IMR-90 (cell line): ENCODE measurements around the gene MSH5. TPM values are rescaled to one million over a fixed set of nuclear protein-coding genes. Genes with fewer than 3 reads are reported as not detected.

ENCODE experiments used
- ATAC-seq: fragments of 200-7000 bp; cut with Tn5 transposase; 2 replicates; pipeline ENCODE4 v1.9.1; 2020; ENCODE audit warnings: low read depth, mild to moderate bottlenecking, moderate library complexity
- BruUV-seq: library from RNA; stranded (reverse); fragments of 400-500 nt; replicated peaks from 2 replicates; lab custom pipeline; 2021; lab: Mats Ljungman, UMichigan
- CTCF ChIA-PET: fragments of 300-600 bp; formaldehyde crosslinking; extraction: SDS; loops from one replicate; lab custom pipeline; 2021; ENCODE audit warnings: antibody characterized with exemption; lab: Yijun Ruan, JAX
- POLR2A ChIA-PET: fragments of 300-600 bp; sonication (Branson Sonifier 250); formaldehyde crosslinking; loops from one replicate; lab custom pipeline; 2022; ENCODE audit warnings: antibody characterized with exemption; ENCODE audit not compliant: unreplicated experiment; lab: Charles Lee
- DNase-seq: peaks from one replicate; pipeline ENCODE4 v3.0.0; 2013
- H2AFZ ChIP-seq: replicated peaks from 2 replicates; pipeline ENCODE3; 2013; ENCODE audit warnings: low read length, mild to moderate bottlenecking; ENCODE audit not compliant: poor library complexity
- H2AK5ac ChIP-seq: 2 replicates; pipeline ENCODE4 v1.6.1; 2013; ENCODE audit warnings: low read depth, low read length, inconsistent platforms
- H2AK9ac ChIP-seq: replicated peaks from 2 replicates; pipeline ENCODE3; 2013; ENCODE audit warnings: mild to moderate bottlenecking, low read depth, low read length, moderate library complexity; ENCODE audit not compliant: poor library complexity
- H2BK120ac ChIP-seq: 2 replicates; pipeline ENCODE4 v1.6.1; 2013; ENCODE audit warnings: low read depth, low read length, inconsistent platforms
- H2BK15ac ChIP-seq: 3 replicates; pipeline ENCODE4 v1.6.1; 2013; ENCODE audit warnings: low read depth, low read length, inconsistent platforms
- H2BK20ac ChIP-seq: 2 replicates; pipeline ENCODE4 v1.6.1; 2013; ENCODE audit warnings: low read depth, mild to moderate bottlenecking, inconsistent platforms, low read length, moderate library complexity
- H2BK5ac ChIP-seq: 2 replicates; pipeline ENCODE4 v1.6.1; 2013; ENCODE audit warnings: mild to moderate bottlenecking, low read depth, low read length, inconsistent platforms; ENCODE audit not compliant: poor library complexity, severe bottlenecking
- H3K14ac ChIP-seq: replicated peaks from 2 replicates; pipeline ENCODE4 v1.6.1; 2013; ENCODE audit warnings: low read depth, low read length, inconsistent platforms
- H3K18ac ChIP-seq: 2 replicates; pipeline ENCODE4 v1.6.1; 2013; ENCODE audit warnings: low read depth, low read length, control low read depth
- H3K23ac ChIP-seq: 2 replicates; pipeline ENCODE4 v1.6.1; 2013; ENCODE audit warnings: low read depth, low read length, inconsistent platforms
- H3K27ac ChIP-seq: 2 replicates; pipeline ENCODE4 v1.5.1; 2013; ENCODE audit warnings: mild to moderate bottlenecking, control low read depth, low read length; ENCODE audit not compliant: insufficient read depth
- H3K27me3 ChIP-seq: 2 replicates; pipeline ENCODE4 v1.6.1; 2013; ENCODE audit warnings: low read length; ENCODE audit not compliant: control insufficient read depth, insufficient read depth
- H3K36me3 ChIP-seq: 2 replicates; pipeline ENCODE4 v1.6.1; 2013; ENCODE audit warnings: low read length, mixed read lengths; ENCODE audit not compliant: control insufficient read depth, insufficient read depth
- H3K4ac ChIP-seq: 2 replicates; pipeline ENCODE4 v1.6.1; 2013; ENCODE audit warnings: low read depth, low read length, inconsistent platforms
- H3K4me1 ChIP-seq: 2 replicates; pipeline ENCODE4 v1.6.1; 2013; ENCODE audit warnings: low read length, mixed read lengths; ENCODE audit not compliant: control insufficient read depth, insufficient read depth
- H3K4me2 ChIP-seq: 2 replicates; pipeline ENCODE4 v1.6.1; 2013; ENCODE audit warnings: low read depth, mild to moderate bottlenecking, control low read depth, low read length, moderate library complexity
- H3K4me3 ChIP-seq: 2 replicates; pipeline ENCODE4 v1.5.1; 2013; ENCODE audit warnings: low read depth, mild to moderate bottlenecking, control low read depth, low read length, moderate library complexity; ENCODE audit not compliant: insufficient read depth
- H3K56ac ChIP-seq: 2 replicates; pipeline ENCODE4 v1.6.1; 2013; ENCODE audit warnings: low read length, inconsistent platforms; ENCODE audit not compliant: insufficient read depth; ENCODE audit errors: extremely low read depth
- H3K79me1 ChIP-seq, 2 experiments: 2 replicates each; pipeline ENCODE4 v1.6.1; 2013; ENCODE audit warnings: low read length in 2 of 2, inconsistent platforms in 1 of 2, low read depth in 1 of 2
- H3K9ac ChIP-seq: 2 replicates; pipeline ENCODE4 v1.6.1; 2013; ENCODE audit warnings: low read depth, low read length, control low read depth
- H3K9me1 ChIP-seq: 2 replicates; pipeline ENCODE4 v1.6.1; 2013; ENCODE audit warnings: low read length, inconsistent platforms; ENCODE audit not compliant: insufficient read depth
- H3K9me3 ChIP-seq: 2 replicates; pipeline ENCODE4 v1.6.1; 2013; ENCODE audit warnings: low read length; ENCODE audit not compliant: control insufficient read depth, insufficient read depth
- H4K20me1 ChIP-seq: 2 replicates; pipeline ENCODE4 v1.6.1; 2013; ENCODE audit warnings: low read length, inconsistent platforms; ENCODE audit not compliant: insufficient read depth
- H4K5ac ChIP-seq: 2 replicates; pipeline ENCODE4 v1.6.1; 2013; ENCODE audit warnings: mild to moderate bottlenecking, low read depth, low read length, control low read depth
- H4K8ac ChIP-seq, 2 experiments: 2 replicates each; pipeline ENCODE4 v1.6.1; 2013; ENCODE audit warnings: low read depth in 2 of 2, low read length in 2 of 2, control low read depth in 1 of 2, inconsistent platforms in 1 of 2
- H4K91ac ChIP-seq: 2 replicates; pipeline ENCODE4 v1.6.1; 2013; ENCODE audit warnings: low read depth, low read length, inconsistent platforms; ENCODE audit not compliant: insufficient read depth
- BHLHE40 ChIP-seq: fragments of 150-350 bp; IDR thresholded peaks from 2 replicates; pipeline ENCODE4 v1.6.1; 2016; ENCODE audit warnings: mild to moderate bottlenecking, low read depth, low read length
- CEBPB ChIP-seq: IDR thresholded peaks from 2 replicates; pipeline ENCODE4 v1.6.1; 2012; ENCODE audit warnings: low read depth, low read length, improper control_type of control experiment
- FOS ChIP-seq: fragments of 150-350 bp; IDR thresholded peaks from 2 replicates; pipeline ENCODE4 v1.6.1; 2016; ENCODE audit warnings: low read depth, low read length
- MXI1 ChIP-seq: IDR thresholded peaks from 2 replicates; pipeline ENCODE4 v1.6.1; 2012; ENCODE audit warnings: low read depth, mild to moderate bottlenecking, low read length, moderate library complexity, borderline replicate concordance
- WGBS, 2 experiments: methylation state at CpG; one replicate each; pipeline versions ENCODE4 v1.1.5 to v1.1.7; 2013; ENCODE audit warnings: missing lambda C conversion rate in 2 of 2; ENCODE audit not compliant: insufficient read length in 1 of 2; ENCODE audit errors: extremely low coverage in 2 of 2; 5-methylcytosine and 5-hydroxymethylcytosine counted together
- dilution Hi-C: fragments of 300-500 bp; cut with HindIII; formaldehyde crosslinking; loops from one replicate; pipeline ENCODE4 v1.14.3; 2018; ENCODE audit warnings: low sequenced_read_pairs; ENCODE audit not compliant: unreplicated experiment
- in situ Hi-C: fragments of 300-500 bp; cut with MboI; formaldehyde crosslinking; loops from 3 replicates; pipeline ENCODE4 v1.14.3; 2019; ENCODE audit warnings: low sequenced_read_pairs, inconsistent platforms, mixed read lengths
- intact Hi-C: fragments of 100-400 bp; cut with micrococcal nuclease; formaldehyde crosslinking; loops from 2 replicates; pipeline ENCODE4 v1.10.0; 2022
- polyA plus RNA-seq, 3 experiments: library from polyadenylated mRNA; depleted of rRNA; stranded (reverse); fragments of >200 nt; gene quantifications; 2 replicates each; pipeline ENCODE4 v1.2.3, GENCODE V29; 2012; ENCODE audit warnings: low replicate concordance in 1 of 3
- total RNA-seq: library from RNA; depleted of rRNA; stranded (reverse); fragments of >200 nt; gene quantifications from 2 replicates; pipeline ENCODE4 v1.2.3, GENCODE V29; 2012
- TF ChIP-seq, protein P1 (sequence below): fragments of 150-350 bp; IDR thresholded peaks from 2 replicates; pipeline ENCODE4 v1.6.1; 2016; ENCODE audit warnings: low read depth, mild to moderate bottlenecking, low read length, moderate library complexity, borderline replicate concordance

The MSH5 gene
- total and polyA plus RNA-seq, 2 of the 4 experiments (the other 2 are of a cell fraction), result 5.6 to 15.7 TPM

DNA sequence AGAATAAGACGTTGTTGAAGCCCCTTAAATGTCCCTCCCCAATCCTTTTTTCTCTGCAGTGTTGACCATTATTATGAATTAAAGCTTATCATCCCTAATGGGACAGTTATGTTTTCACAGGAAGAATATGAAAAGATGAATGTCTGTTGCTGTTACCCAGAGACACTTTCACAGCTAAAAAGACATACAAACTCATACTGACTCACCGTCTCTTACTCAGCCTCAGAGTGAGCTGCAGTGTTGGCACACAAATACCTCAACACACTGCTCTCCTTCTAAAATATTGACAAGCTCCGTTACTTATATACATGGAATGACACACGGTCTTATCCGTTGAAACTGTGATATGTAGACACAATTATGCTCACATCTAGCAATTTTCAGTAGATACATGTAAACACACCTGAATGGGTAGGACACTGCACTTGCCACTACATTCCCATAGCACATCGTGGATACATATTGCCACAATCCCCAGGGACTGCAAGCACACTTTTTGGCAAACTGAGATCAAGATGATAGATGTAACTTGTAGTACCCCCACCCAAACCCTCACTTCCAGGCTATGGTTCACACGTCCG, 13.0 kb downstream of the MSH5 start:
- Histone ChIP-seq H3K56ac (no peak overlapping the region), H3K36me3 (no peaks in the 10 kb centered on the region; the same call in 1 of the 2 replicates), H3K4me1 (peaks cover 5% of the 10 kb centered on the region), H2BK120ac (no peak overlapping the region), H2AK5ac (peak overlapping the region; percentile 46; the same call in 1 of the 2 replicates), H3K4me2 (peak overlapping the region; percentile 25; the same call in 1 of the 2 replicates), H3K27ac (no peak overlapping the region), H3K23ac (no peak overlapping the region; the same call in 1 of the 2 replicates), H4K5ac (no peak overlapping the region), H2BK15ac (no peak overlapping the region; the same call in 2 of the 3 replicates), H3K4me3 (no peak overlapping the region), H4K20me1 (peaks cover 3% of the 10 kb centered on the region; the same call in 1 of the 2 replicates), H3K4ac (peak overlapping the region; percentile 9; the same call in 1 of the 2 replicates), H3K79me1 (0 out of 4 replicates have a peak, but pooled peaks cover 0 to 12% of the 10 kb centered on the region in 2 experiments), H2BK5ac (no peak overlapping the region), H2BK20ac (0 out of 2 replicates have a peak overlapping the region, but pooled peaks have one; percentile 8), H3K9me1 (peaks cover 6% of the 10 kb centered on the region), H2AFZ (no peak overlapping the region), H3K9ac (no peak overlapping the region), H2AK9ac (peak overlapping the region; percentile 59), H3K18ac (no peak overlapping the region), H4K8ac (no peak overlapping the region), H3K9me3 (no peaks in the 10 kb centered on the region), H4K91ac (no peak overlapping the region), H3K14ac (no peak overlapping the region), H3K27me3 (no peaks in the 10 kb centered on the region)
- DNase-seq, result peak; percentile 90
- ChIA-PET CTCF (interaction anchor here (1.5 kb wide), 1 partner anchor 17 kb away, joined by 5 read pairs; no protein-coding TSS in a partner anchor), POLR2A (no interaction called here)
- in situ Hi-C loops (no loop called here), intact Hi-C loops (no loop called here), dilution Hi-C loops (no loop called here)
- TF ChIP-seq FOS, result peak; percentile 70
- TF ChIP-seq BHLHE40, result peak; percentile 26; the same call in 1 of the 2 replicates
- TF ChIP-seq CEBPB, result peak; percentile 60; the same call in 1 of the 2 replicates
- no peak for TF ChIP-seq MXI1
- TF ChIP-seq, protein P1, sequence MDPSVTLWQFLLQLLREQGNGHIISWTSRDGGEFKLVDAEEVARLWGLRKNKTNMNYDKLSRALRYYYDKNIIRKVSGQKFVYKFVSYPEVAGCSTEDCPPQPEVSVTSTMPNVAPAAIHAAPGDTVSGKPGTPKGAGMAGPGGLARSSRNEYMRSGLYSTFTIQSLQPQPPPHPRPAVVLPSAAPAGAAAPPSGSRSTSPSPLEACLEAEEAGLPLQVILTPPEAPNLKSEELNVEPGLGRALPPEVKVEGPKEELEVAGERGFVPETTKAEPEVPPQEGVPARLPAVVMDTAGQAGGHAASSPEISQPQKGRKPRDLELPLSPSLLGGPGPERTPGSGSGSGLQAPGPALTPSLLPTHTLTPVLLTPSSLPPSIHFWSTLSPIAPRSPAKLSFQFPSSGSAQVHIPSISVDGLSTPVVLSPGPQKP, result no peak
- no TSS peak for BruUV-seq
- WGBS, 2 experiments, result no CpG with 5 or more reads among the region's 8 CpGs
- peak; percentile 95 for ATAC-seq
